ENCODE measurements around the gene CES3.
A peak's percentile ranks its signal among the peaks of the same experiment; 100 is the strongest.

CES3 gene, protein sequence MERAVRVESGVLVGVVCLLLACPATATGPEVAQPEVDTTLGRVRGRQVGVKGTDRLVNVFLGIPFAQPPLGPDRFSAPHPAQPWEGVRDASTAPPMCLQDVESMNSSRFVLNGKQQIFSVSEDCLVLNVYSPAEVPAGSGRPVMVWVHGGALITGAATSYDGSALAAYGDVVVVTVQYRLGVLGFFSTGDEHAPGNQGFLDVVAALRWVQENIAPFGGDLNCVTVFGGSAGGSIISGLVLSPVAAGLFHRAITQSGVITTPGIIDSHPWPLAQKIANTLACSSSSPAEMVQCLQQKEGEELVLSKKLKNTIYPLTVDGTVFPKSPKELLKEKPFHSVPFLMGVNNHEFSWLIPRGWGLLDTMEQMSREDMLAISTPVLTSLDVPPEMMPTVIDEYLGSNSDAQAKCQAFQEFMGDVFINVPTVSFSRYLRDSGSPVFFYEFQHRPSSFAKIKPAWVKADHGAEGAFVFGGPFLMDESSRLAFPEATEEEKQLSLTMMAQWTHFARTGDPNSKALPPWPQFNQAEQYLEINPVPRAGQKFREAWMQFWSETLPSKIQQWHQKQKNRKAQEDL

GRCh38 chr16:66961065-66961744 is at the start of gene CES3:
Gene CES3, plus strand, starts transcription at chr16:66961266. Its CDS starts 42 bp downstream, at chr16:66961308.
- FAIRE-seq (no peak), DNase-seq (ENCODE audit: insufficient read length, low spot score) (peak; percentile 29)
- peak; percentile 95 for TF ChIP-seq CTCF (IDR thresholded peaks at IDR 0.05; ENCODE audit: insufficient read depth, missing control alignments)

- FAIRE-seq (no peak), DNase-seq (ENCODE audit: insufficient read length, low spot score) (no peak)
- no peak for TF ChIP-seq CTCF (IDR thresholded peaks at IDR 0.05; ENCODE audit: insufficient read depth, missing control alignments)
These were observed 49.3 kb upstream of the CES3 start for GRCh38 chr16:66911801-66912200.

DNA sequence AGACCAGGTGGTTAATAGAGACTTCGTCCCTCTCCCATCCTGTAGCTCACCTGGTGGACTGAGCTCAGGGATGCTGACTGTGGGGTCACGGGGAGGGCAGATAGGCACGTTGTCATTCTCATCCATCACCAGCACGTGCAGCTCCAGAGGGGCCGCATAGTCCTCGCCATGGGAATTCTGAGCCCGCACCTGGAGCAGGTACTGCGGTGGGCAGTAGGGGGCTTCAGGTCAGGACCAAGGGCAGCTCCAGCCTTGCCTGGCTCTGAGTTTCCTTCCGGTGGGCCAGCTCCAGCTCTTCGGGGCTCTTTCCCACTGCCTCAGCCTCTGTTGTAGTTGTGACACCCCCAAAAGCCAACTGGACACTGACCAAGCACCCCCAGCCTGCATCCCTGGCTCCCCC is 48.0 kb upstream of the CES3 start:
- FAIRE-seq (no peak), DNase-seq (ENCODE audit: insufficient read length, low spot score) (peak; percentile 1)
- no peak for TF ChIP-seq CTCF (IDR thresholded peaks at IDR 0.05; ENCODE audit: insufficient read depth, missing control alignments)

GRCh38 chr16:66913711-66914110 is 47.4 kb upstream of the CES3 start:
- FAIRE-seq, result no peak
- no peak for TF ChIP-seq CTCF (IDR thresholded peaks at IDR 0.05; ENCODE audit: insufficient read depth, missing control alignments)
- no peak for DNase-seq (ENCODE audit: insufficient read length, low spot score)

- FAIRE-seq (no peak), DNase-seq (ENCODE audit: insufficient read length, low spot score) (no peak)
- TF ChIP-seq CTCF (IDR thresholded peaks at IDR 0.05; ENCODE audit: insufficient read depth, missing control alignments), result no peak
These were observed 46.5 kb upstream of the CES3 start for GRCh38 chr16:66914541-66914940.

DNA sequence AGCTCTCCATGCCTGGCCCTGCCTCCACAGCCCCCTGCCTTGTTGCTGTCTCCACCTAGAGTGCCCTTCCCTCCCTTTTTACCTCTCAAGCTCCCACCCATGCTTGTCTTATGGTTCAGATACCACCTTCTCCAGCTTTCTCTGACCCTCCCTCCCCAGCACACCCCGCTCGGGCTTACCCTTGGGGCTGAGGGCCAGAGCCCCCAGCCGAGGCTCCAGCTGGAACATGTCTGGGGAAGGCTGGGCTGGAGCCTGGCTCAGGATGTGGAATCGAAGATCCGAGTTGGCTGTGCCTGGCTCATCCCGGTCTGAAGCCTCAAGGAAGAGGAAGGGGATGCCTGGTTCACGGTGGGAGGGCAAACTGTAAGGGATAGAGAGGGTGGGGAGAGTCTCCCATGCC is 46.0 kb upstream of the CES3 start:
- no peak for TF ChIP-seq CTCF (IDR thresholded peaks at IDR 0.05; ENCODE audit: insufficient read depth, missing control alignments)
- FAIRE-seq (no peak), DNase-seq (ENCODE audit: insufficient read length, low spot score) (no peak)
